GM12875 (cell line): ENCODE results near the gene CARMIL1.

Source experiments
- H3K4me3 ChIP-seq: one replicate; pipeline ENCODE4 v1.5.1; 2011; ENCODE audit warnings: low read depth, low read length, control low read depth
- TF ChIP-seq, protein P1 (sequence below): IDR thresholded peaks from 2 replicates; pipeline ENCODE4 v1.5.1; 2011; ENCODE audit warnings: low read depth, mild to moderate bottlenecking, control low read depth, inconsistent platforms, low read length, moderate library complexity, borderline replicate concordance; ENCODE audit not compliant: insufficient read depth

The CARMIL1 gene

GRCh38 chr6:25341923-25342619 lies 62.9 kb downstream of the CARMIL1 start:
- no peak overlapping the region for H3K4me3 ChIP-seq
- TF ChIP-seq, protein P1, sequence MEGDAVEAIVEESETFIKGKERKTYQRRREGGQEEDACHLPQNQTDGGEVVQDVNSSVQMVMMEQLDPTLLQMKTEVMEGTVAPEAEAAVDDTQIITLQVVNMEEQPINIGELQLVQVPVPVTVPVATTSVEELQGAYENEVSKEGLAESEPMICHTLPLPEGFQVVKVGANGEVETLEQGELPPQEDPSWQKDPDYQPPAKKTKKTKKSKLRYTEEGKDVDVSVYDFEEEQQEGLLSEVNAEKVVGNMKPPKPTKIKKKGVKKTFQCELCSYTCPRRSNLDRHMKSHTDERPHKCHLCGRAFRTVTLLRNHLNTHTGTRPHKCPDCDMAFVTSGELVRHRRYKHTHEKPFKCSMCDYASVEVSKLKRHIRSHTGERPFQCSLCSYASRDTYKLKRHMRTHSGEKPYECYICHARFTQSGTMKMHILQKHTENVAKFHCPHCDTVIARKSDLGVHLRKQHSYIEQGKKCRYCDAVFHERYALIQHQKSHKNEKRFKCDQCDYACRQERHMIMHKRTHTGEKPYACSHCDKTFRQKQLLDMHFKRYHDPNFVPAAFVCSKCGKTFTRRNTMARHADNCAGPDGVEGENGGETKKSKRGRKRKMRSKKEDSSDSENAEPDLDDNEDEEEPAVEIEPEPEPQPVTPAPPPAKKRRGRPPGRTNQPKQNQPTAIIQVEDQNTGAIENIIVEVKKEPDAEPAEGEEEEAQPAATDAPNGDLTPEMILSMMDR = no peak

- H3K4me3 ChIP-seq = no peak overlapping the region
- TF ChIP-seq, protein P1 = no peak
Measured at GRCh38 chr6:25342802-25343201, 63.6 kb downstream of the CARMIL1 start.

DNA sequence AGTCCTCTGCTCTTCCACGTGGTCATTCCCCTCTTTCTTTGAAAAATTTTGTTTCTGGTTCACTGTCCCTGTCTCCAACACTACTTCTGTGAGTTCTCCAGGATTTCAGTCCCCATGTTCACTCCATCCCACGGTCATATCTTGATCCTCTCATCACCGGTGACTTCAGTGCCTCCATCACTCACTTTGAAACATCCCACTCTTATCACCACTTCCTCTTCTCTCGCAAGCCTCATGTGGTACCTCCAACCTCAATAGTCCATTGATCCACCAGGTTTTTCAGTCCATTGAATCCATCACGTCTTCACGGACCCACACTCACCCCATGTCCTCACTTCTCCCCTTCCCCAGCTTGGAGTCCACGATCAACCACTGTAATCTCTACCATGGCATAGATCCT lies 64.8 kb downstream of the CARMIL1 start:
- TF ChIP-seq, protein P1 = no peak
- no peak overlapping the region for H3K4me3 ChIP-seq

DNA sequence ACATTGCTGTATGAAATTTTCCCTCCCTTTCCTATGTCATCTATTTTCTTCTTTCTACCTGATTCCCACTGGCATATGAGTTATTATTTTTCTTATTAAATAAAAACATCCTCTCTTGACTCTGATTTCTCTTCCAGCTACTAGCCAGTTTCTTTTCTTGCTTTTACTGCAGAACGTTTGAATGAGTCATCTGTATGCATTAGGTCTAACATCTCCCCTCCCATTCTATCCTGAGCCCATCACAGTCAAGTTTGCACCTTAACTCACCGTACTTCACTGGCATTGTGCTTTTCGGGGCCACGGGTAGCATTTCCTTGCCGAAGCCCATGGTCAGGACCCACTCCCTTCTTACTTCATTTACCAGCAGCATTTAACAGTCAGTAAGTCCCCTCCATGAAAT lies 65.7 kb downstream of the CARMIL1 start:
- TF ChIP-seq, protein P1 = no peak
- no peak overlapping the region for H3K4me3 ChIP-seq

DNA sequence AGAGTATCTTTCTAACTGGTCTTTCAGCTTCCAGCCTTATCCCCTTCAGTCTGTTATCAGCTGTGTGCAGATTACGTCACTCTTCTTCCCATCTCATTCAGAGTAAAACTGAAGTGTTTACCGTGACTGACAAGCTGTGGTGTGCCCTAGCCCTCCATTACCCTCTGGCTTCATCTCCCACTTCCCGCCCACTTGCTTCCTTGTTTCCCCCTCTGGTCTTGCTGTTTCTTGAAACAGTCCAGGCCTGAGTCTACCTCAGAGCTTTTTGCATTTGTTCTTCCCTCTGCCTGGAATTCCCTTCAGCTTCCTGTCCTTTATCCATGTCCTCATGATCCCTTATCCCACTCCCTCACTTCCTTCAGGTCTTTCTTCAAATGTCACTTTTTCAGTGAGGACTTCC lies 66.9 kb downstream of the CARMIL1 start:
- no peak overlapping the region for H3K4me3 ChIP-seq
- TF ChIP-seq, protein P1 = no peak

- no peak overlapping the region for H3K4me3 ChIP-seq
Measured at GRCh38 chr6:25350573-25350972, 71.4 kb downstream of the CARMIL1 start.

GRCh38 chr6:25351485-25351884 lies 72.3 kb downstream of the CARMIL1 start:
- H3K4me3 ChIP-seq = no peak overlapping the region
- TF ChIP-seq, protein P1 = no peak

More at GRCh38 chr6:25350573-25350972, 71.4 kb downstream of the CARMIL1 start:
- TF ChIP-seq, protein P1 = no peak
